HG02981 (cell line): ENCODE results near the gene OPRL1.

Experiments used
- ATAC-seq: cut with Tn5 transposase; IDR thresholded peaks from one replicate; pipeline ENCODE4 v1.9.1; 2021; ENCODE audit warnings: mild to moderate bottlenecking, moderate library complexity; ENCODE audit not compliant: unreplicated experiment

Gene OPRL1

DNA sequence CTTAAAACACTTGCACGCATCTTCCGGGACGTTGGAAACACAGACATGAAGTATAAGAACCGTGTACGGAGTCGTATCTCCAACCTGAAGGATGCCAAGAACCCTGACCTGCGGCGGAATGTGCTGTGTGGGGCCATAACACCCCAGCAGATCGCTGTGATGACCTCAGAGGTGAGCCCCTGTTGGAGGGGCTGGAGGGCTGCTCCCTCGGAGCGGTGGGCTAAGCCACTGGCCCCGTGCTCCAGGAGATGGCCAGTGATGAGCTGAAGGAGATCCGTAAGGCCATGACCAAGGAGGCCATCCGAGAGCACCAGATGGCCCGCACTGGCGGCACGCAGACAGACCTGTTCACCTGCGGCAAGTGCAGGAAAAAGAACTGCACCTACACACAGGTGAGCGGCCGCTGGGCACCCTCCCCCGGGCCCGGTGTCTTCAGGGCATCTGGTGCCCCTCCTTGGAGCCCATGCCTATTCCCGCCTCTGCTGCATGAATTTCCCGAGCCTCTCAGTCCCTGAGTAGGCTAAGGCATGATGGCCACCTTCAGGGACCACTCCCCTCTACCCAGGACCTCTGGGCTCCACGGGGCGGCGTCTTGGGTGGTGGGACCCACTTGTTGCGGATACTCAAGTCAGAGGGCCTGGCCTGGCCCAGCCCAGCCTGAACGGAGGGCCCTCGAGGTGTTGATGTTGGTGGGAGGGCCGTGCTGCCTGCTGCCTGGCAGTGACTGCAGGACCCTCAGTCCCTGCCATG lies 9.5 kb upstream of the OPRL1 start:
- no peak for ATAC-seq

DNA sequence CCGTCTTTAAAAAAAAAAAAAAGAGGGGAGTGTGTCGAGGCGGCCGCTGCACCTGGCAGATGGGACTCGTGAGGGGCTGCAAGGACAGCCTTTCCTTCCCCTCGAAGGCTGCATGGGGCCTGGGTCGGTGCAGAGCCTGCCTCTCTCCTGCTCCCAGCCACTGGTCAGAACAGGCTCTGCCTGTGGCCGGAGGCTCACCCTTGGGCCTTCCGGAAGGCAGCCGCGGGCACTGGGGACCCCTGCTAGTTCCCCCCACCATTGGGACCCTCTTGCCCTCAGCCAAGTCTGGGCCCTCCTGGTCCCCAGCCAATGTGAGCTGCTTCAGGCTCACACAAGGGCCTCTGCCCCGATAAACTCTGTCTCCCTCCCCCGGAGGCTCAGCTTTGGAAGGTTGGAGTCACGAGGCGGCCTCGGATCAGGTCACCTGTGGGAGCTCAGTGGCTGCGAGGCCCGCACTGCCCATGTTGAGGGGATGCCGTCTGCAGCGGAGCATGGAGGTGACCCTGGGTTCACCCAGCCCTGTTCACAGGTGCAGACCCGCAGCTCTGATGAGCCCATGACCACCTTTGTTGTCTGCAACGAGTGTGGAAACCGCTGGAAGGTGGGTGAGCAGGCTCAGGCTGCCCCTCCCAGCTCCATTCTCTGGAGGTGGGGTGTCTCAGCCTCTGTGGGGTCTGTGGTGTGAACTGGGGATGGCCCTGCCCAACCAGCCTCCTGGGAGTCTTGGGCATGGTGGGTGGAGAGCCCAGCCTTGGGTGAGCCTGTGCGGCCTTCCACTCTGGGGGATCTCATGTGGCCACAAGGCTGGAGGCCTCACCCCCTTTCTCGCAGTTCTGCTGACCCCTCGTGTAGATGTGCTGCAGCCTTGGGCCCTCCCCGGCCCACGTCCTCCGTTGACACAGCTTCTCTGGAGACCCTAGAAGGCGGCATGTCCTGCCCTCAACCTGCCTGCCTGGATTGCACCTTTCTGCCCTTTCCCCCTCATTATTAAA lies 8.2 kb upstream of the OPRL1 start:
- ATAC-seq, result no peak

DNA sequence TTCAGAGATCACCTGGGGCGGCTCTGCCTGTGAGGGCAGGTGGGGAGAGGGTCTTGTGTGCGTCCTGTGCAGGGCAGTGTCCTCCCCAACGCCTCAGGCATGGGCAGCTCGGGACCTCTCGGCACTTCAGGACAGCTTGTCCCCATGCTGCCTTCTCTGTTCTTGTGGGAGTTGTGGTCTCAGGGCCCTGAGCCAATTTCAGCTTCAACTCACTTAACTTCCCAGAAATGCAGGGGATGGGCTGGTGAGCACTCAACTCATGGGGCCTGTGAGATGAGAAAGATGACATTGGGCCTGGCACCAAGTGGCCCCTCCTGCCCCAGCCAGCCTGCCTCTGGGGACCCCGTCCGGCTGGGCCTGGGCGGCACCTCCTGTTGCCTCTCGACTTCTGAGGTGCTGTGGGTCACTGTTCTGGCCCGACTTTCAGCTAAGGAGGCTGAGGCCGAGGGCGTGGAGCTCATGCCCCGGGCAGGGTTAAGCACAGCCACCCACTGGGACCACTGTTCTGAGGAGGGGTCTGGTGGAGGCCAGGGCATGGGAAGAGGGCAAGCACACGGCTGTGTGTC lies 7.3 kb upstream of the OPRL1 start:
- no peak for ATAC-seq

DNA sequence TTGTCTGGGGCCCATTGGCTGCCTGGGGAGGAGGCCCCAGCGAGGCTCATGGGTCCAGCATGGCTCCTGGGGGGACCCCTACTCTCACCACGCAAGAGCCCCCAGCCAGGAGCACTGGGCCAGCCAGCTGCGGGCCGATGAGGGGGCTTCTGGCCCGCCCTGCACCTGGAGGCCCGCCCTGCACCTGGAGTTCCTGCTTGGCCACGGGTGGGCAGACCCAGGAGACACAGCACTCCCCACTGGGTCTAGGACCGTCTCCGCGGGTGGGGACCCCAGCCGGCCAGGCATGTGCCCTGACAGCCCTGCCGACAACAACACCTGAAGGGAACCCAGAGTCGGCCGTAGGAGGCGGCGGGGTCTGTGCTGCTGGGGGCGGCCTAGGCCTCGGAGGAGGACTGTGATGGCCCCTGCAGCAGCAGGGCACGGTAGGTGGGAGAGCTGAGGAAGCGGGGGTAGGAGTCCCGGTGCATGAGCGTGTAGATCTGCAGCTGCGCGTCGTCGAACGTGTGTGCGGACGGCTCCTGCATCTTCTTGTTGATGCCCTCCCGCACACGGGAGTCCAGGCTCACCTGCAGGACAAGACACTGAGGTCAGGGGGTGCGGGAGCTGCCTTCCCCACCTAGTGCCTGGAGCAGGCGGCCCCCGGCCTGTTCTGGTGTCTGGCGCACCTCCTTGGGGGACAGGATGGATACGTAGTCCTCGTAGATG lies 6.3 kb upstream of the OPRL1 start:
- no peak for ATAC-seq

DNA sequence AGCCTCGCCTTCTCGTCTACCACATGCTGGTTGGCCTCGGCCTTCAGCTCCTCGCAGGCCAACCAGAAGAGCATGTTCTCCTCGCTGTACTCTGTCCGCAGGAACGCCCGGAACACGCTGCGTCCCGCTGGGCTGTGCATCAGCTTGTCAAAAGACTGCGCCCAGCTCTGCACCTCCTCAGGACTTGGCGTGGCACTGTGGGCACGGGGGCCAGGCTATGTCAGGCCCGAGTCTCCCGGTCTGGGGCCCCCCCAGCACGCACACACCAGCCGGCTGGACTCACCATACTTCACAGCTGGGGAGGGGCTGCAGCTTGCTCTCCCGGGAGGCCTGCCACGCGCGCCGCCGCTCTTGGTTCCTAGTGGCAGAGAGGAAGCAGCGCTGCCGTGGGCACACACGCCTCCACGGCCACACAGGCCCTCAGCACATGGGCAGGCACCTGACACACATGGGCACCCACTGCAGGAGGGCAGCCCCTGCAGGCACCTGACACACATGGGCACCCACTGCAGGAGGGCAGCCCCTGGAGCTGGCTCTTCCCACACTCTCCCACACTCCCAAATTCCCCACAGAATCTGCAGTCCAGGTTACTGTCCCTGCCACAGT lies 5.6 kb upstream of the OPRL1 start:
- ATAC-seq, result no peak

DNA sequence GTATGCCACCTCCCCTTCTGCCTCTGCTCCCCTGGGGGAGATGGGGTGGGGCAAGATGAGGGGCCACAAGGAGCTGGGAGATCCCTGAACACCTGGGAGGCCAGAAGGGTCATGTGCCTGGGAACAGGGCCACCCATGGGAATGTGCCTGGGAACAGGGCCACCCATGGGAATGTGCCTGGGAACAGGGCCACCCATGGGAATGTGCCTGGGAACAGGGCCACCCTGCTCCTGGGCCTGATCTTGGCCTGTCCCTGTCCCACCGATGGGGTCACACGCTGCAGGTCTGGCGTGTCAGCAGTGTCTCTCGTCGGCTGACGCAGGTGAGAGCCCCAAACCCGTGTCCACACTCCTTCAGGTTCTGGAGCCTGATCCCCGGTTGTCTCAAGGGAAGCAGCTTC lies 4.9 kb upstream of the OPRL1 start:
- no peak for ATAC-seq

GRCh38 chr20:64075556-64075955 lies 4.3 kb upstream of the OPRL1 start:
- no peak for ATAC-seq

GRCh38 chr20:64076061-64076997 lies 3.6 kb upstream of the OPRL1 start:
- no peak for ATAC-seq

GRCh38 chr20:64077094-64077493 lies 2.8 kb upstream of the OPRL1 start:
- no peak for ATAC-seq

- ATAC-seq, result no peak
These were observed 2.4 kb upstream of the OPRL1 start for GRCh38 chr20:64077541-64077875.

DNA sequence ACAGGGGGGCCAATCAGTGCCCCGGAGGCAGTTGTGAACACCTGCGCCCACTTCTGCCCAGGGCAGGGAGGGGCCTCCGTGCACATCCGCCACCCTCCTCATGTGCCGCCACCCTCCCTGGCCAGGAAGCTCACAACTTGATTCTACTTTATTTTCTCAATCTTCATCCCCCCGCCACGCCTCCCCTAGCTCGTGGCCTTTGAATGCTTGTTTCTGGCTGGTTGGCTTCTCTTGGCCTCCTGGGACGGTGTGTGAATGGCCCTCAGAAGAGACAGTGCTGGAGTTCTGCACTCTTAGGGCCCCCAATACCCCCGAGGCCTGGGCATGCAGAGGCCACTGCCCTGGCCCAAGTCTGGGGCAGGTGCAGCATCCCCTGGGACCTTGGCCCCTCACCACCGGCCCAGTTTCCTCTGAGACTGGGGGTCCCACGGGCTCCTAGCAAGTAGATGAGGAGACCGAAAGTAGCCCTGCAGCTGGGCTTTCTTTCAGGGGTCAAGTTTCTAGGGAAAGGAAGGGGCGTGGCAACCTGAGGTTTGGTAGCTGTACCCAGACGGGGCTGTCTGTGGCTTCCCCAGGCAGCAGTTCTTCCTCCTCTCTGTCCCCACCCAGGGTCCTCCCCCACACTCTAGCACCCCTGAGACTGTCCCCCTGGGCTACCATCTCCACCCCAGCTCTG lies 1.9 kb upstream of the OPRL1 start:
- no peak for ATAC-seq

DNA sequence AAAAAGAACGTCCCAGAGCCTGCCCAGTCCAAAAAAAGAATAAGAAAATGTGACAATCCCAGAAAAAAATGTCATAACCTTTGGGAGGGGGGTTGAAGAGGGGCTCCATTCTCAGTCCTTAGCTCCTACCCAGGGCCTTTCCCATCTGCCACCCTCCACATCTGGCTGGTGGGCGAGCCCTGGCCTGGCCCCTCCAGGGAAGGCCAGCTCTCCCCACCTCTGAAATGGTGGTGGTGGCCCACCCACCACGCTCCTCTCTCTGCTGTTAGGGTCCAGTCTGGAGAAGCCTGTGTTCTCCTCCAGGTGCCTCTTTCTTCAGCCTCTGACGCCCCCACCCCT lies 979 bp upstream of the OPRL1 start:
- no peak for ATAC-seq

GRCh38 chr20:64079273-64080012 lies 439 bp upstream of the OPRL1 start, which contains the start of gene RGS19:
TSS of gene RGS19 (minus strand) at chr20:64079518. CDS start at chr20:64076886, 2,632 bp downstream.
- peak; percentile 40 for ATAC-seq

DNA sequence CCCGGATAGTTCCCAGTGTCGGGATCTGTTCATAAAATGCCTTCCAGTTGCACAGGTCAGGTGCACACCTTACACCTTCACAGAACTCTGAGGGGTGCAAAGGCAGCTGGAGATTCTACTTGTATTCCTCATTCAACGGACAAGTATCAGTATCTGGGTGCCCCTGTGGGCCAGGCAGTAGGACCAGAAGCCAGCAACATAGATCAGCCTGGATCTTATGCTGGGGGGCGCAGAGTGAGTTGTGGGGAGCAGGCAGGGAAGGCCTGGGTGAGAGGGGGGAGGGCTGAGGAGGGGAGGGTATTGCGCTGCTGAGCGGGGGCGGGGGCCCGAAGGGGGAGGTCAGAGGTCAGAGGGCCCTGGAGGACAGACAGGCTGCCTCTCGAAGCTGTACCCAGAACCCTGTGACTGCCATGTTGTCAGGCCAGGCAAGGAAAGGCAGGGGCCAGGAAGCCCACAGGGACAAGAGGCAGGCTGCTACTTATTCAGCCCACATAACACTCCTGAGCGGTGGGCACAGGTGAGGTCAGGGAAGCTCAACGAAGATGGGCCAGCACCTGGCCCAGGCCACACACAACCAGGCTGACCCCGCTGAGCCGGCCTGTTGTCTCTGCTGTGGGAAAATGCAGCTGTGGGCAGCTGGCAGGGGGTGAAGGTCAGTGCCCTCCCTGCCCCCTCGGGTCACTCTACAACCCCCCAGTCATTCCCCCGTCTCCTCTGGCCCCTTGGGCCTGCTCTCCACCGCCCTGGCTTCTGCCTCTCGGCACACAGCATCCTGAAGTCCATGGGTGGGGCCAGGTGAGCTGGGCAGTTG lies 1.1 kb downstream of the OPRL1 start:
- ATAC-seq, result no peak

DNA sequence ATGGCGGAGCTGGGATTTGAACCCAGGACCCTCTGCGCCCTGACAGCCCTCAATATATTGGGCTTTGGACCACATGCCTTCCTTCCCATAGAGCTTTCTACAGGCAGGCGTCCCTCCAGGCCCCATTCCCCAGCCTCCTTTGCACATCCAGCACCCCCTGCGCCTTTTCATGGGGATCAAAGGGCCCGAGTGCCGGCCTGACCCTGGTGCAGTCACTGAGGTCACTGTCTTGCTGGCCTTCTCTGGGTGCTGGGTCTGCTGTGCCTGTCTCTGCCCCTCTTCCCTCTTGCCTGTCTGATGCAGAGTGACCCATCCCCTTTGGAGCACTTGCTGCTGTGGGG lies 1.7 kb downstream of the OPRL1 start:
- no peak for ATAC-seq

- no peak for ATAC-seq
These were observed 2.3 kb downstream of the OPRL1 start for GRCh38 chr20:64082126-64082731.

DNA sequence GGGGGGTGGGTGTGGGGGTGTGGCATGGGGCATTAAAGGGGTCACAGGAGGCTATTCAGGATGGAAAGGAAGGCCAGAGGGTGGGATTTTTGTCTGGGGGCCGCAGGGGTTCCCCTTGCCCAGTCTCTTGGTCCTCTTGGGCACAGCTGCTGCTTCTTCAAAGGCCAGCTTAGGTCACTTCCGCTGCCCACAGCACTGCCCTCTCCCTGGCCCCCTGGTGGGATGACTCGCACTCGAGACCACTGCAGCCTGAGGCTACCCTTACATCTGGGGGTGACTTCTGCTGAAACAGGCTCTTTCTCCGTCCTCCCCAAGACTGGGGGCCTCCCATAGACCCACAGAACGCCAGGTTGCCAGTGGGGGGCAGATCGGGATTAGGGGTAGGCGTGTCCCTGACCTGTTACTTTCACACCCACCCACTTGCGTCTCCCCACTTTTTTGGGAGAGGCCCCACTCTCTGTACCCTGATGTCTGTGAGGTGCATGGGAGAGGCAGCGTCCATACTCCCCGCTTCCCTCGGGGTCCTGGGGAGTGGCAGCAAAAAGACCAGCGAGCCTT lies 3.0 kb downstream of the OPRL1 start:
- ATAC-seq, result no peak
